HG02840 (cell line): Measurements from ENCODE around the gene ADAMTSL1.

Source experiments
- ATAC-seq: cut with Tn5 transposase; IDR thresholded peaks from one replicate; pipeline ENCODE4 v1.9.1; 2021; ENCODE audit warnings: mild to moderate bottlenecking, moderate library complexity, moderate number of reproducible peaks; ENCODE audit not compliant: unreplicated experiment, low FRiP score

The ADAMTSL1 gene, protein sequence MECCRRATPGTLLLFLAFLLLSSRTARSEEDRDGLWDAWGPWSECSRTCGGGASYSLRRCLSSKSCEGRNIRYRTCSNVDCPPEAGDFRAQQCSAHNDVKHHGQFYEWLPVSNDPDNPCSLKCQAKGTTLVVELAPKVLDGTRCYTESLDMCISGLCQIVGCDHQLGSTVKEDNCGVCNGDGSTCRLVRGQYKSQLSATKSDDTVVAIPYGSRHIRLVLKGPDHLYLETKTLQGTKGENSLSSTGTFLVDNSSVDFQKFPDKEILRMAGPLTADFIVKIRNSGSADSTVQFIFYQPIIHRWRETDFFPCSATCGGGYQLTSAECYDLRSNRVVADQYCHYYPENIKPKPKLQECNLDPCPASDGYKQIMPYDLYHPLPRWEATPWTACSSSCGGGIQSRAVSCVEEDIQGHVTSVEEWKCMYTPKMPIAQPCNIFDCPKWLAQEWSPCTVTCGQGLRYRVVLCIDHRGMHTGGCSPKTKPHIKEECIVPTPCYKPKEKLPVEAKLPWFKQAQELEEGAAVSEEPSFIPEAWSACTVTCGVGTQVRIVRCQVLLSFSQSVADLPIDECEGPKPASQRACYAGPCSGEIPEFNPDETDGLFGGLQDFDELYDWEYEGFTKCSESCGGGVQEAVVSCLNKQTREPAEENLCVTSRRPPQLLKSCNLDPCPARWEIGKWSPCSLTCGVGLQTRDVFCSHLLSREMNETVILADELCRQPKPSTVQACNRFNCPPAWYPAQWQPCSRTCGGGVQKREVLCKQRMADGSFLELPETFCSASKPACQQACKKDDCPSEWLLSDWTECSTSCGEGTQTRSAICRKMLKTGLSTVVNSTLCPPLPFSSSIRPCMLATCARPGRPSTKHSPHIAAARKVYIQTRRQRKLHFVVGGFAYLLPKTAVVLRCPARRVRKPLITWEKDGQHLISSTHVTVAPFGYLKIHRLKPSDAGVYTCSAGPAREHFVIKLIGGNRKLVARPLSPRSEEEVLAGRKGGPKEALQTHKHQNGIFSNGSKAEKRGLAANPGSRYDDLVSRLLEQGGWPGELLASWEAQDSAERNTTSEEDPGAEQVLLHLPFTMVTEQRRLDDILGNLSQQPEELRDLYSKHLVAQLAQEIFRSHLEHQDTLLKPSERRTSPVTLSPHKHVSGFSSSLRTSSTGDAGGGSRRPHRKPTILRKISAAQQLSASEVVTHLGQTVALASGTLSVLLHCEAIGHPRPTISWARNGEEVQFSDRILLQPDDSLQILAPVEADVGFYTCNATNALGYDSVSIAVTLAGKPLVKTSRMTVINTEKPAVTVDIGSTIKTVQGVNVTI (N-terminal part only)

GRCh38 chr9:18473652-18474279, at the start of gene ADAMTSL1:
ADAMTSL1 (plus strand) TSS chr9:18474153; CDS start chr9:18474233, 80 bp downstream.
- ATAC-seq, result no peak

GRCh38 chr9:18427691-18428090, 46.3 kb upstream of the ADAMTSL1 start:
- no peak for ATAC-seq

- no peak for ATAC-seq
Measured at GRCh38 chr9:18428661-18429060, 45.3 kb upstream of the ADAMTSL1 start.

DNA sequence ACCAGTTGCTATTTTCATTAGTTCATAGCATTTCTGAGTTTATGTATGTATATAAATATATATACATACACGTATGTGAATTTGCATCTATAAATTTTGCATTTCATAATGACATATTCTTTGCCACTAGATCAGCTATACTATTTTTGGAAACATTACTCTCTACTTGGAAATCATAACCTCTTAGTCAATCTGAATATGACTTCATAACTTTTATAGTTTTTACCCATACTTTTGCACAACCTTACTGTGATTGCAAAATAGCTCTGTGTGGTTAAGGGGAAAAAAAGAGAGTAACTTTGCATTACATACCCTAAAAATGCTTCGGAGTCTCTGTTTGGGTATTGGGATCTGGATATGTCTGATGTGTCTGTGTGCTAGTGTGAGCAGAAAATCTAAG, 44.9 kb upstream of the ADAMTSL1 start:
- ATAC-seq, result no peak

DNA sequence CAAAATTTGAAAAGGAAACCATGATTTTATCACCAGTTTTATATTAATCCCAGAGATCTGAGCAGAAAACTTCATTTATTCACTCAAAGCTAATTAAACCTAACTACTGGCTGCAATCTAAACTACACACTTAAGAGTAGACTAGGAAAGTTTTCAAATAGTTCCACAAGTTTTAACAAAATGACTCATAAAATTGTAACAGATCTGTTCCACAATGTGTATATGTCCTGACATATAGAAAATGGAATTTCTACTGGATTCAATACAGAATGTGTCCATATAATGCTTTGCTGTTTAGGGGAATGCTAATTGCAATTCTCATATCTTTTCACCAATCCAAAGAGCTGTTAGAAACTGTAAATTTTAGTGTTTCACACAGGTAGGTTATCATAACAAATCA, 40.3 kb upstream of the ADAMTSL1 start:
- no peak for ATAC-seq

- ATAC-seq, result no peak
Measured at GRCh38 chr9:18437315-18438201, 36.4 kb upstream of the ADAMTSL1 start.

- ATAC-seq, result no peak
Measured at GRCh38 chr9:18438300-18438925, 35.5 kb upstream of the ADAMTSL1 start.

DNA sequence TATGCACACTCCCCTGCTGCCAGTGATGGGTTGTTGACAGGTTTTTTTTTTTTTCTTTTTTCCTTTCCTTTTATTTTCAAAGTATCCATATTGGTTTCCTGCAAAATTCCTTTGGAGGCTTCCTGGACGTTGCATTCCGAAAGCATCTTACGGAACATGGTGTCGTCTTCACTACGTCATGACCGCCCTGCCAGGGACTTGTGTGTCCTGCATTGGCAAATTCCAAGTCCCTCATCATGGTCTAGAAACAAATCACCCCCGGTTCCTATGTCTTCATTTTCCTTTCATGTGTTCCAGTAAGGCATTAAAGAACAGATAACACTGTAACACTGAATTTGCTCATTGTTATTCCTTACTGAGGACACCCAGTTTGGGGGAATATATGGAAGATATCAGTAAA, 35.0 kb upstream of the ADAMTSL1 start:
- no peak for ATAC-seq

GRCh38 chr9:18441261-18441660, 32.7 kb upstream of the ADAMTSL1 start:
- ATAC-seq, result no peak

DNA sequence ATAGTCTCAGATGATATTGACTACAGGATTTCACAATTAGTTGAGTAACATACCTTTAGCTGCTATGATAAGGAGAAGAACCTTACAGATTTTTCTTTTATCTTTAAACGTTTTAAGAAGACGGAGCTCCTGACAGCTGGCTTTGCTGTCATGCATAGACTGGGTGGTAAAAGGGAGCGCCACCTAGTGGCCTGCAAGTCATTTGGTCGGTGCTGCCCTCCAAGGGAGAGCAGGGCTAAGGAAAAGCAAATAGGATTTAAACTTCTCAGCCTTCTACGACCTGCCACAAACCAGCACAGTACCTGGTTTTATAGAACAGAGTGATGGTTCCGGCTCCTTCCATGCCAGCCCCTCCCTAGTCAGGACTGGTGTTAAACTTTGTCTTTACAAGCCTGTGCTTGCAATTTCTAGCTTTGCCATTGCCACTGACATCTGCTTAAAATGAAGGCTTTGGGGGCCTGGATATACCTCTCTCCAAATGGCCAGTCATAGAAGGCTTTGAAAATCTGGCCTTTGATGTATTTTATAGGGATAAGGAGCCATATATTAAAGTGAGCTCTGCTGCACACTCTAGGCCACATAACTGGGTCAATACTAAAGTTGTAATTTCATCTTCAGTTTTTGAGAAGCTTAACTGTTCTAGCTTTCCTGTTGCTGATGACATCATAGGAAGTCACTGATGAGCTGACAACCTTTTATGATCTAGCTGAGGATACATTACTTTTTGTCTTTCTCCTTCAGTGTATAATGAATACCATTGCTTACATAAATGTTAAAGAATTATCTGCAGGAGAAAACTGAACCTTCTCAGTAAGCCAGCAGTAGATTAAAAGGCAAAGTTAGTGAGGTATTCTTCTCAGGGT, 31.1 kb upstream of the ADAMTSL1 start:
- peak; percentile 89 for ATAC-seq

DNA sequence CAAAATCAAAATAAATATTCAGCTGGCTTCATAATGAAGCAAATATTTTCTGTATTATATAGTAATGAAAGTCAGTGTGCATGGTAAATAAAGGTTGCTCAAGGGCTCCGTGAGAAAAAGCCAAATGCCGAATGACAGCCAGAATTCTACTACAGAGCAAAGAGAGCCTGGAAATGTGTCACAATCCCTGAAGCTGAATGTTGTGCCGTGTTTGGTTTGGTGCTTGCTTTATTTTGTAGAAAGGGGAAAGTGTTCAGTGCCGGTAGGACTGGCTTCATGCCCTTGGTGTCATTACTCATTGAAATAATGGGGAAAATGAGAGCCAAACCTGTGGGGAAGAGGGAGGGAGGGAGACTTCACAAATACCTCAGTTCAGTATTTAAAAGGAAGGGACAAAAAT, 26.8 kb upstream of the ADAMTSL1 start:
- ATAC-seq, result no peak

DNA sequence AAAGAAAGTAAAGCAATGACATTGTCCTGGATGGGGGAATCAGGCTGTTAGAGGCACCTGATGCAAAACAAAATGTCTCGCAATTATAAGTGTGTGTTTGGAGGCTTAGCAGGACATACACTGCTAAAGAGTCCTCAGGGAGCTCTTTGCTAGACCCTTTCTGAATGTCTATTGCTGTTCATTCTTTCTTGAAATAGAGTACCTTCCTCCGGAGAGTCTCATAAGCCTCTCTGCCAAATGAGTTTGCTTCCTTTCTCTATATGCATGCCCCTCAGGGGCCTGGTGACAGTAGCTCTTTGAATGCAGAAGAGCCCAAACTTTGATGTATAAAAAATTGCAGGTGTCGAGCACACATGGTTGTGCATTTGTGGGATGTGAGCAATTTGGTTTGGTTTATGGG, 26.4 kb upstream of the ADAMTSL1 start:
- no peak for ATAC-seq

- no peak for ATAC-seq
Measured at GRCh38 chr9:18448101-18448500, 25.9 kb upstream of the ADAMTSL1 start.

DNA sequence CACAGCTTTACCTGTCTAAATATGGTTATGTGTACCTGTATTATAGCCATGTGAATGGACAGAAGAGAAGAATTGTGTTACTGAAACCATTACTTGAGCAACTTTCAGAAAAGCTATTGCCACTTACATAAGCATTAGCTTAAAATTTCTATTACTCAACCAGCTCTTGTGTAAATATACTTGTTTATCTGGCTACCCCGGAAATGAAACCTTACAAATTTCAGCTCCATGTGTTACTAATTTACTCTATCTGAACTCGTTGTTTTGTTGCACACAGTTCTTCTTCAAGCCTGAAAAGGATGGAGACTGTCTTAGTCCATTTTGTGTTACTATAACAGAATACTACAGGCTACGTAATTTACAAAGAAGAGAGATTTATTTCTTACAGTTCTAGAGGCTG, 22.5 kb upstream of the ADAMTSL1 start:
- ATAC-seq, result no peak

DNA sequence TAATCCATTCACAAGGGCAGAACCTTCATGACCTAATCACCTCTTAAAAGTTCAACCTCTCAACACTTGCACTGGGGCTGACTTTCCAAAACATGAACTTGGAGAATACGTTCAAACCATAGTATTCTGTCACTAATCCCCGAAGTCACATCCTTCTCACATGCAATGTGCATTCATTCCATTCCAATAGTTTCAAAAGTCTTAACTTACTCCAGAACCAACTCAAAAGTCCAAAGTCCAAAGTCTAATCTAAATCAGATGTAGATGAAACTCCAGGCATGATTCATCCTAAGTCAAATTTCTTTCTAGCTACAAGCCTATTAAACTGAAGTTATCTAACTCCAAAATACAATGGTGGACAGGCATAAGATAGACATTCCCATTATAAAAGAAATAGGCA, 21.7 kb upstream of the ADAMTSL1 start:
- no peak for ATAC-seq

- no peak for ATAC-seq
Measured at GRCh38 chr9:18456624-18457237, 17.2 kb upstream of the ADAMTSL1 start.

GRCh38 chr9:18457510-18457909, 16.4 kb upstream of the ADAMTSL1 start:
- ATAC-seq, result no peak
